Measurements from ENCODE around the gene ELP4.

ELP4 gene

GRCh38 chr11:31802609-31802989, 293.0 kb downstream of the ELP4 start:
- no peak for DNase-seq

GRCh38 chr11:31802990-31803812, 293.6 kb downstream of the ELP4 start:
- DNase-seq: peak in 1 of 2 donors; percentile 13

GRCh38 chr11:31803813-31804311, 294.3 kb downstream of the ELP4 start:
- no peak for DNase-seq

- DNase-seq: peak in 1 of 2 donors; percentile 14
Observed at GRCh38 chr11:31804312-31805036, 294.9 kb downstream of the ELP4 start.

- peak in 1 of 2 donors; percentile 13 for DNase-seq
Observed at GRCh38 chr11:31805037-31805628, 295.6 kb downstream of the ELP4 start.

GRCh38 chr11:31805629-31806185, 296.1 kb downstream of the ELP4 start:
- DNase-seq: peak in 1 of 2 donors; percentile 13

GRCh38 chr11:31806186-31806927, 296.8 kb downstream of the ELP4 start:
- DNase-seq: peak in 1 of 2 donors; percentile 11

GRCh38 chr11:31806928-31807798, 297.6 kb downstream of the ELP4 start:
- no peak for DNase-seq

GRCh38 chr11:31807799-31808667, 298.5 kb downstream of the ELP4 start:
- DNase-seq: no peak

- DNase-seq: no peak
Observed at GRCh38 chr11:31808721-31809540, 299.4 kb downstream of the ELP4 start.

- no peak for DNase-seq
Observed at GRCh38 chr11:31809541-31809856, 299.9 kb downstream of the ELP4 start.

- DNase-seq: peak in 1 of 2 donors; percentile 17
Observed at GRCh38 chr11:31809857-31810778, 300.6 kb downstream of the ELP4 start.

GRCh38 chr11:31810779-31811647, 301.4 kb downstream of the ELP4 start, which contains the start of gene PAX6:
TSS of gene PAX6 (minus strand) at chr11:31811322. CDS start at chr11:31806411, 4,911 bp downstream.
- peak in 1 of 2 donors; percentile 58 for DNase-seq

GRCh38 chr11:31812383-31813381, 303.1 kb downstream of the ELP4 start:
- DNase-seq: no peak

- no peak for DNase-seq
Observed at GRCh38 chr11:31813391-31814175, 304.0 kb downstream of the ELP4 start.
